Caco-2 (cell line): ENCODE measurements around the gene MYO15B. TPM values are rescaled to one million over a fixed set of nuclear protein-coding genes. Genes with fewer than 3 reads are reported as not detected.

Experiments used
- BruUV-seq: library from RNA; stranded (reverse); fragments of 400-500 nt; replicated peaks from 2 replicates; lab custom pipeline; 2021; lab: Mats Ljungman, UMichigan
- CTCF ChIA-PET: fragments of 300-600 bp; sonication (Branson Sonifier 250); formaldehyde crosslinking; loops from one replicate; lab custom pipeline; 2022; ENCODE audit warnings: antibody characterized with exemption; lab: Charles Lee
- POLR2A ChIA-PET: fragments of 300-600 bp; sonication (Branson Sonifier 250); formaldehyde crosslinking; loops from one replicate; lab custom pipeline; 2022; ENCODE audit warnings: antibody characterized with exemption; lab: Charles Lee
- DNase-seq, 2 experiments: peaks; one replicate each; pipeline versions ENCODE4 v3.0.0 to v3.0.0-alpha.2; 2020 to 2022
- H3K27me3 ChIP-seq: replicated peaks from 2 replicates; pipeline ENCODE4 v1.6.0; 2011; ENCODE audit warnings: low read length; ENCODE audit not compliant: control insufficient read depth, insufficient read depth
- H3K36me3 ChIP-seq: 2 replicates; pipeline ENCODE4 v1.5.1; 2011; ENCODE audit warnings: low read length; ENCODE audit not compliant: control insufficient read depth, insufficient read depth
- H3K4me1 ChIP-seq: fragments of 250-450 bp; sonication (Bioruptor Pico); 2 replicates; pipeline ENCODE4 v1.5.1; 2020; ENCODE audit warnings: mild to moderate bottlenecking
- H3K4me3 ChIP-seq: 2 replicates; pipeline ENCODE4 v1.5.1; 2011; ENCODE audit warnings: low read depth, mild to moderate bottlenecking, control low read depth, low read length
- H3K9me3 ChIP-seq: fragments of 250-450 bp; sonication (Bioruptor Pico); 2 replicates; pipeline ENCODE4 v1.5.1; 2020; ENCODE audit warnings: mild to moderate bottlenecking, moderate library complexity
- H3K27ac Mint-ChIP-seq: one replicate; pipeline ENCODE4 v1.8.0; 2022; ENCODE audit warnings: mixed read lengths; ENCODE audit not compliant: unreplicated experiment
- H3K27me3 Mint-ChIP-seq: one replicate; pipeline ENCODE4 v1.8.0; 2022; ENCODE audit warnings: mixed read lengths; ENCODE audit not compliant: insufficient read depth, unreplicated experiment
- H3K36me3 Mint-ChIP-seq: one replicate; pipeline ENCODE4 v1.8.0; 2022; ENCODE audit warnings: mild to moderate bottlenecking, mixed read lengths; ENCODE audit not compliant: insufficient read depth, unreplicated experiment
- H3K4me1 Mint-ChIP-seq: one replicate; pipeline ENCODE4 v1.8.0; 2022; ENCODE audit warnings: low read depth, mixed read lengths; ENCODE audit not compliant: unreplicated experiment
- H3K4me3 Mint-ChIP-seq: one replicate; pipeline ENCODE4 v1.8.0; 2022; ENCODE audit warnings: mild to moderate bottlenecking, moderate library complexity, mixed read lengths; ENCODE audit not compliant: unreplicated experiment
- H3K9me3 Mint-ChIP-seq: one replicate; pipeline ENCODE4 v1.8.0; 2022; ENCODE audit warnings: mixed read lengths; ENCODE audit not compliant: unreplicated experiment
- CTCF ChIP-seq, 2 experiments: fragments of 200-600 bp in 1 of 2; IDR thresholded peaks; 1 replicate in 1 of 2; 2 replicates in 1 of 2; pipeline versions ENCODE4 v1.5.1 to v1.8.0; 2011 to 2022; ENCODE audit warnings: antibody characterized with exemption in 1 of 2, control low read depth in 1 of 2, inconsistent platforms in 1 of 2, low read depth in 1 of 2, low read length in 1 of 2, mild to moderate bottlenecking in 1 of 2, moderate library complexity in 1 of 2; ENCODE audit not compliant: insufficient read depth in 1 of 2, severe bottlenecking in 1 of 2, unreplicated experiment in 1 of 2
- intact Hi-C: fragments of 100-400 bp; cut with micrococcal nuclease; formaldehyde crosslinking; loops from one replicate; pipeline ENCODE4 v1.10.0; 2022; ENCODE audit not compliant: unreplicated experiment
- total RNA-seq: library from RNA; stranded (reverse); gene quantifications from 2 replicates; pipeline ENCODE4 v1.2.3, GENCODE V29; 2022

MYO15B gene
- total RNA-seq, 1 experiment from 2014 or later = 12.3 TPM

- no peak overlapping the region for H3K4me3 ChIP-seq
- no peak for DNase-seq
- Mint-ChIP-seq H3K4me1 (peaks cover 11% of the 10 kb centered on the region), H3K9me3 (no peaks in the 10 kb centered on the region), H3K27ac (no peak overlapping the region), H3K36me3 (peaks cover 37% of the 10 kb centered on the region), H3K4me3 (no peak overlapping the region), H3K27me3 (no peaks in the 10 kb centered on the region)
- H3K27me3 ChIP-seq = no peaks in the 10 kb centered on the region
- ChIA-PET CTCF (interaction anchor here (0.6 to 3.3 kb wide), 5 partner anchors 9 to 141 kb away, joined by 3 to 24 read pairs (median 3); partner anchors contain the start of genes GALK1 and SMIM5), POLR2A (interaction anchor here (0.5 kb wide), 1 partner anchor 111 kb away, joined by 8 read pairs; no protein-coding TSS in a partner anchor)
- H3K4me1 ChIP-seq = peaks cover 6% of the 10 kb centered on the region; the same call in 1 of the 2 replicates
- intact Hi-C loops = no loop called here
- no peak for TF ChIP-seq CTCF (IDR thresholded peaks at IDR 0.05; ENCODE audit: insufficient read depth in 1 of 2, low read depth in 1 of 2, low read length in 1 of 2, severe bottlenecking in 1 of 2, unreplicated experiment in 1 of 2)
- no peaks in the 10 kb centered on the region for H3K9me3 ChIP-seq
- no TSS peak for BruUV-seq
- H3K36me3 ChIP-seq = 0 out of 2 replicates have a peak, but pooled peaks cover 1% of the 10 kb centered on the region
Observed at GRCh38 chr17:75624714-75625345, 37.2 kb downstream of the MYO15B start.

DNA sequence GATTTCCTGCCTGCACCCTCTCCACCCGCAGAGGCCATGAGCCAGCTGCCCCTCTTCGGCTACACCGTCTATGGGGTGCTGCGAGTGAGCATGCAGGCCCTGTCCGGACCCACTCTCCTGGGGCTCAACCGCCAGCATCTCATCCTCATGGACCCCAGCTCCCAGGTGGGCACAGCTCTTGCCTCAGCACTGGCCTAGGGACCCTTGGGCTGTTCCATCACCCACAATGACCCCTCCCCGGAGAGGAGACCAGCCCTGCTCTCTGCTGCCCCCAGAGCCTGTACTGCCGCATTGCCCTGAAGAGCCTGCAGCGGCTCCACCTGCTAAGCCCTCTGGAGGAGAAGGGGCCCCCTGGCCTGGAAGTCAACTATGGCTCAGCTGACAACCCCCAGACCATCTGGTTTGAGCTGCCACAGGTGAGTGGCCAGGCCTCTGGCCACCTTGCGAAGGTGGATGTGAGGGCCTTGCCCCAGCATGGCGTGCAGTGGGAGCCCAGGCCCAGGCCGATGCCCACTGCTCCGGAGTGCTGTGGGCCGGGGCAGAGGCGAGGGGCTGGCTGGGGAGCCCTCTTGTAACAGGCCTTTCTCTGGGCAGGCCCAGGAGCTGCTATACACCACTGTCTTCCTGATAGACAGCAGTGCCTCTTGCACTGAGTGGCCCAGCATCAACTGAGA is 38.4 kb downstream of the MYO15B start:
- H3K27me3 Mint-ChIP-seq = no peaks in the 10 kb centered on the region
- H3K9me3 Mint-ChIP-seq = no peaks in the 10 kb centered on the region
- H3K4me1 Mint-ChIP-seq = peaks cover 11% of the 10 kb centered on the region
- intact Hi-C loops = no loop called here
- Histone ChIP-seq H3K27me3 (no peaks in the 10 kb centered on the region), H3K4me1 (peaks cover 6% of the 10 kb centered on the region; the same call in 1 of the 2 replicates), H3K36me3 (0 out of 2 replicates have a peak, but pooled peaks cover 1% of the 10 kb centered on the region), H3K9me3 (no peaks in the 10 kb centered on the region), H3K4me3 (no peak overlapping the region)
- H3K4me3 Mint-ChIP-seq = no peak overlapping the region
- no TSS peak for BruUV-seq
- peak; percentile 80 to 84 for TF ChIP-seq CTCF (IDR thresholded peaks at IDR 0.05; ENCODE audit: insufficient read depth in 1 of 2, low read depth in 1 of 2, low read length in 1 of 2, severe bottlenecking in 1 of 2, unreplicated experiment in 1 of 2)
- POLR2A ChIA-PET = interaction anchor here (0.5 kb wide), 1 partner anchor 51 kb away, joined by 4 read pairs; no protein-coding TSS in a partner anchor
- no peak overlapping the region for H3K27ac Mint-ChIP-seq
- CTCF ChIA-PET = interaction anchor here (0.6 to 1.1 kb wide), 3 partner anchors 20 to 158 kb away, joined by 3 read pairs; a partner anchor contains a TSS
- H3K36me3 Mint-ChIP-seq = peaks cover 31% of the 10 kb centered on the region
- peak in 1 of 2 experiments; percentile 71 for DNase-seq

DNA sequence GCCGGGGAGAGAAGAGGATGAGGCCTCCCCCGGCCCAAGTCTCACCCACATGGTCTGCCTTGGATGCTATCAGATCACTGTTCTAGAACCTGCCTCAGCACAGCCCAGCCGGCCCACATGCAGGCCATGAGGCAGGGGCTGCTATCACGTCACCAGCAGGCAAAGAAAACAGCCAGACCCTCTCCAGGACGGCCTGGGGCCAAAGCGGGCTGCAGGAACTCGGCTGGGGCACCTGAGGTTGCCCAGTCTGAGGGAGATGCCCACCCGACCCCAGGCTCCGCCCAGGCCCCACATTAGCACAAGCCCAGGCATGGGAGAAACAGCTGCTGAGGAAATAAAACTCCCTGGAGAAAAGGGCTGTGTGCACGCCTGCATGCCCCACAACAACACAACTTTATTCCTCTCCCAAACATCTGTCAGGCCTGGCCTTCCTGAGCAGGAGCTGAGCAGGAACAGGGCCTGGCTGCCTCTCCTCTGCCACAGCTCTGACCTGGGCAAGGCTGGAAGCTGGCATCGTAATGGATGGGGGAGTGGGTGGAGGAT is 39.0 kb downstream of the MYO15B start:
- no peaks in the 10 kb centered on the region for H3K27me3 Mint-ChIP-seq
- intact Hi-C loops = no loop called here
- POLR2A ChIA-PET = no interaction called here
- no peak for TF ChIP-seq CTCF (IDR thresholded peaks at IDR 0.05; ENCODE audit: insufficient read depth in 1 of 2, low read depth in 1 of 2, low read length in 1 of 2, severe bottlenecking in 1 of 2, unreplicated experiment in 1 of 2)
- H3K4me1 Mint-ChIP-seq = peaks cover 11% of the 10 kb centered on the region
- H3K9me3 ChIP-seq = no peaks in the 10 kb centered on the region
- BruUV-seq = no TSS peak
- no peaks in the 10 kb centered on the region for H3K27me3 ChIP-seq
- CTCF ChIA-PET = no interaction called here
- DNase-seq = no peak
- no peaks in the 10 kb centered on the region for H3K9me3 Mint-ChIP-seq
- H3K27ac Mint-ChIP-seq = no peak overlapping the region
- H3K4me3 Mint-ChIP-seq = no peak overlapping the region
- peaks cover 6% of the 10 kb centered on the region; the same call in 1 of the 2 replicates for H3K4me1 ChIP-seq
- peaks cover 4% of the 10 kb centered on the region for H3K36me3 ChIP-seq
- peaks cover 28% of the 10 kb centered on the region for H3K36me3 Mint-ChIP-seq
- H3K4me3 ChIP-seq = no peak overlapping the region
